Tibial nerve (tissue), 4 donors: Measurements from ENCODE around the gene FBXO38. TPM values are rescaled to one million over a fixed set of nuclear protein-coding genes. Genes with fewer than 3 reads are reported as not detected.
"Not testable (repeated sequence)": the region's sequence is repeated elsewhere in the genome, so short reads cannot be mapped to it uniquely, and the experiment has no call there.

Source experiments
- DNase-seq, 2 donors: peaks; one replicate each; pipeline ENCODE4 v3.0.0-alpha.2; 2019; ENCODE audit warnings: low spot score in 2 of 2
- H3K27ac ChIP-seq, 4 donors: fragments of 200-600 bp; sonication (generic) in 3 of 4; one replicate each; pipeline ENCODE4 v1.5.1; 2017 to 2019; ENCODE audit warnings: mild to moderate bottlenecking in 1 of 4
- H3K27me3 ChIP-seq, 2 donors: fragments of 200-600 bp; sonication (generic) in 1 of 2; one replicate each; pipeline versions ENCODE4 v1.5.1 to v1.6.0; 2017 to 2019
- H3K36me3 ChIP-seq, 3 donors: fragments of 200-600 bp; sonication (generic); one replicate each; pipeline ENCODE4 v1.5.1; 2018 to 2019
- H3K4me1 ChIP-seq, 4 donors: fragments of 200-600 bp; sonication (generic) in 3 of 4; one replicate each; pipeline ENCODE4 v1.5.1; 2017 to 2019
- H3K4me3 ChIP-seq, 4 donors: fragments of 200-600 bp; sonication (generic) in 3 of 4; one replicate each; pipeline ENCODE4 v1.5.1; 2017 to 2019; ENCODE audit warnings: mild to moderate bottlenecking in 1 of 4, moderate library complexity in 1 of 4
- H3K9me3 ChIP-seq, 4 donors: fragments of 200-600 bp; sonication (generic) in 3 of 4; one replicate each; pipeline ENCODE4 v1.5.1; 2017 to 2019
- EP300 ChIP-seq, 2 donors: sonication (generic); formaldehyde crosslinking; IDR thresholded peaks; one replicate each; pipeline ENCODE4 v1.6.1; 2017; ENCODE audit warnings: antibody characterized with exemption in 2 of 2, mild to moderate bottlenecking in 1 of 2
- POLR2A ChIP-seq, 2 donors: fragments of 450-650 bp; IDR thresholded peaks; one replicate each; pipeline ENCODE4 v1.6.1; 2017; ENCODE audit warnings: antibody characterized with exemption in 2 of 2, mild to moderate bottlenecking in 2 of 2, moderate library complexity in 2 of 2
- WGBS, 2 donors: methylation state at CpG; one replicate each; pipeline ENCODE4 v1.1.5; 2018; 5-methylcytosine and 5-hydroxymethylcytosine counted together
- total RNA-seq, 4 donors: library from RNA; depleted of rRNA; stranded (reverse); fragments of >200 nt; gene quantifications; one replicate each; pipeline ENCODE4 v1.1.0, GENCODE V29; 2016
- TF ChIP-seq, protein P1 (sequence below), 5 experiments: fragments of 200-600 bp in 3 of 5; fragments of 450-650 bp in 2 of 5; sonication (generic) in 3 of 5; IDR thresholded peaks; one replicate each; pipeline ENCODE4 v1.5.1; 2016 to 2019; ENCODE audit warnings: antibody characterized with exemption in 5 of 5, mild to moderate bottlenecking in 3 of 5, moderate library complexity in 2 of 5

FBXO38 gene
- total RNA-seq, 4 donors from 2014 or later = 55.0 to 60.7 (median 56.4) TPM

DNA sequence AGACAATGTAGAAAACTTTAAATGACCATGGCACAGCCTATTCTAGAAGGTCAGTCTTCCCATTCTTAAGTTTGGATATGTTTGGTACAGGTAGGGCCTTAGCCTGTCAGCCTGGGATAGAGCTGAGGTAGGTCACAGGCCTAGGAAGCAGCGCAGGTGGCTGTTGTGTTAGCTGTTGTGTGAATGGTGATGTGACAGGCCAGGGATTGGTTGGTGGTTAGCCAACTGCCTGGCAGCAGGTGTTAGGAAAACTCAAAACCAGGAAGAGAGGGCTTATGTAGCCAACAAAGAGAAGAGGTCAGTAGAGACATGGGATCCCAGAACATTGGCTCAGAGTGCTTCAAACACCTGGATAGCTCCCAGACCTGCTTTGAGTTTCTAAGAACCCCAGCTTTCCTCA, 84.2 kb downstream of the FBXO38 start:
- Histone ChIP-seq H3K36me3 (no peaks in the 10 kb centered on the region), H3K27me3 (no peaks in the 10 kb centered on the region), H3K4me3 (no peak overlapping the region), H3K4me1 (peaks cover 0 to 5% (median 0%) of the 10 kb centered on the region in 4 donors), H3K9me3 (no peaks in the 10 kb centered on the region), H3K27ac (no peak overlapping the region)
- no peak for DNase-seq
- TF ChIP-seq, protein P1, sequence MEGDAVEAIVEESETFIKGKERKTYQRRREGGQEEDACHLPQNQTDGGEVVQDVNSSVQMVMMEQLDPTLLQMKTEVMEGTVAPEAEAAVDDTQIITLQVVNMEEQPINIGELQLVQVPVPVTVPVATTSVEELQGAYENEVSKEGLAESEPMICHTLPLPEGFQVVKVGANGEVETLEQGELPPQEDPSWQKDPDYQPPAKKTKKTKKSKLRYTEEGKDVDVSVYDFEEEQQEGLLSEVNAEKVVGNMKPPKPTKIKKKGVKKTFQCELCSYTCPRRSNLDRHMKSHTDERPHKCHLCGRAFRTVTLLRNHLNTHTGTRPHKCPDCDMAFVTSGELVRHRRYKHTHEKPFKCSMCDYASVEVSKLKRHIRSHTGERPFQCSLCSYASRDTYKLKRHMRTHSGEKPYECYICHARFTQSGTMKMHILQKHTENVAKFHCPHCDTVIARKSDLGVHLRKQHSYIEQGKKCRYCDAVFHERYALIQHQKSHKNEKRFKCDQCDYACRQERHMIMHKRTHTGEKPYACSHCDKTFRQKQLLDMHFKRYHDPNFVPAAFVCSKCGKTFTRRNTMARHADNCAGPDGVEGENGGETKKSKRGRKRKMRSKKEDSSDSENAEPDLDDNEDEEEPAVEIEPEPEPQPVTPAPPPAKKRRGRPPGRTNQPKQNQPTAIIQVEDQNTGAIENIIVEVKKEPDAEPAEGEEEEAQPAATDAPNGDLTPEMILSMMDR (IDR thresholded peaks at IDR 0.05) = no peak
- TF ChIP-seq POLR2A (IDR thresholded peaks at IDR 0.05) (no peak), EP300 (IDR thresholded peaks at IDR 0.05) (no peak)
- 100% methylated on average over 1 of the region's 1 CpG for WGBS, 2 donors

DNA sequence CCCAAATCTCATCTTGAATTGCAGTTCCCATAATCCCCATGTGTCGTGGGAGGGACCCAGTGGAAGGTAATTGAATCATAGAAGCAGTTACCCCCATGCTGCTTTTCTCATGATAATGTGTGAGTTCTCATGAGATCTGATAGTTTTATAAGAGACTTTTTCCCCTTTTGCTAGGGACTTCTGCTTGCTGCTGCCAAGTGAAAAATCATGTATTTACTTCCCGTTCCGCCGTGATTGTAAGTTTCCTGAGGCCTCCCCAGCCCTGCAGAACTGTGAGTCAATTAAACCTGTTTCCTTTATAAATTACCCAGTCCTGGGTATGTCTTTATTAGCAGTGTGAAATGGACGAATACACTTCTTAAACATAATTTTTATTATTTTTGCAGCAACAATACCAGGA, 85.0 kb downstream of the FBXO38 start:
- H3K27ac ChIP-seq, H3K36me3 ChIP-seq, H3K4me3 ChIP-seq, DNase-seq, H3K4me1 ChIP-seq, H3K27me3 ChIP-seq, H3K9me3 ChIP-seq: not testable (repeated sequence)
- 85 to 91% methylated on average over 5 of the region's 5 CpGs for WGBS, 2 donors

DNA sequence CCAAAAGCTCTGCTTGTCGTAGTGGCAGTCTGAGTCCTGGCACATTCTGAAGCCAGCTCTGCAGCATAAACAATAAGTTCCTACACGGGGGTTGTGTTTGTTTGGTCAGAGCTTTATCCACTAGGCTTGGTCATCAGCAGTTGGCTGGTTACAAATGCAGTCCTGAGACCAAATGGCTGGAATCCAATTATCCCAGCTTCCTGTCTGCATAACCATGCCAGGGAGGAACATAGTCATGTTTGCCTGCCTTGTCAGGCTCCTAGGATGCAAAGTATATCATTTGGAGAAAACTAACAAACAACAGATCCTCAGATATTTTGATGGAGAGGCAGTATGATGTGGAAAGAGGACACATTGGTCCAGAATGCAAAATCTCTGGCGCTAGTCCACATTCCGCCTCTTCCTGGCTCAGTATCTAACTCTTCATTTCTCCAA, 85.8 kb downstream of the FBXO38 start:
- DNase-seq = no peak
- WGBS, 2 donors = 46 to 58% methylated on average over 4 of the region's 4 CpGs
- TF ChIP-seq EP300 (IDR thresholded peaks at IDR 0.05) (no peak), POLR2A (IDR thresholded peaks at IDR 0.05) (no peak)
- no peak overlapping the region for H3K4me3 ChIP-seq
- H3K27ac ChIP-seq = no peak overlapping the region
- H3K36me3 ChIP-seq = no peaks in the 10 kb centered on the region
- H3K4me1 ChIP-seq = peaks cover 0 to 5% (median 0%) of the 10 kb centered on the region in 4 donors
- H3K27me3 ChIP-seq = no peaks in the 10 kb centered on the region
- no peaks in the 10 kb centered on the region for H3K9me3 ChIP-seq

GRCh38 chr5:148471379-148471778, 87.6 kb downstream of the FBXO38 start:
- TF ChIP-seq EP300 (IDR thresholded peaks at IDR 0.05) = no peak
- TF ChIP-seq POLR2A (IDR thresholded peaks at IDR 0.05) = no peak
- TF ChIP-seq, protein P1 (IDR thresholded peaks at IDR 0.05) = no peak

DNA sequence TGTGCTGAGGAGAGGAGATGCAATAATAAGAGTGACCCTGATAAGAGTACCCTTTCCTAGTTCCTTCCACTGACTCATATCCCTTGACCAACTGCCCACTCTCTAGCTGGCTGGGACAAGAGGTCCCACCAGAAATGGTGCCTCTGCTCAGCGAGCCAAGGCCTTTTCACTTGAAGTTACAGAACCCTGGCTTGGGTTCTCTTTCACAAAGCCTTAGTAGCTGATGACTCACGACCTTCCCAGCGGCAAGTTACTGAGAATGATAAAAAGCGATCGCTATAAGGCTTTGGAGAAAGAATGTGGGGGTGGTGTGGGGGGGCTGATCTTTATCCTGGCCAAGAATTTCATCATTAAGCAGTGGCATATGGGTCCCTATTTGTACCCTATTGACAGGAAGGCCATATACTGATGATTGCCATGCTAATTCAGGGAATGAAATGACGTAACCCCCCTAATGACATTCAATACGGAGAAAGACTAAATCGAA, 90.3 kb downstream of the FBXO38 start:
- no peaks in the 10 kb centered on the region for H3K27me3 ChIP-seq
- no peaks in the 10 kb centered on the region for H3K9me3 ChIP-seq
- no peak for TF ChIP-seq POLR2A (IDR thresholded peaks at IDR 0.05)
- TF ChIP-seq, protein P1 (IDR thresholded peaks at IDR 0.05) = no peak
- TF ChIP-seq EP300 (IDR thresholded peaks at IDR 0.05) = no peak
- H3K36me3 ChIP-seq = no peaks in the 10 kb centered on the region
- no peak overlapping the region for H3K4me3 ChIP-seq
- H3K27ac ChIP-seq = no peak overlapping the region
- WGBS, 2 donors = 85 to 93% methylated on average over 8 of the region's 8 CpGs
- no peaks in the 10 kb centered on the region for H3K4me1 ChIP-seq
- no peak for DNase-seq

More at GRCh38 chr5:148471379-148471778, 87.6 kb downstream of the FBXO38 start:
- DNase-seq = no peak
- no peaks in the 10 kb centered on the region for H3K27me3 ChIP-seq
- no peaks in the 10 kb centered on the region for H3K36me3 ChIP-seq
- no peaks in the 10 kb centered on the region for H3K9me3 ChIP-seq
- H3K4me1 ChIP-seq = no peaks in the 10 kb centered on the region
- H3K27ac ChIP-seq = no peak overlapping the region
- H3K4me3 ChIP-seq = no peak overlapping the region
- WGBS, 2 donors = 52 to 61% methylated on average over 2 of the region's 2 CpGs

DNA sequence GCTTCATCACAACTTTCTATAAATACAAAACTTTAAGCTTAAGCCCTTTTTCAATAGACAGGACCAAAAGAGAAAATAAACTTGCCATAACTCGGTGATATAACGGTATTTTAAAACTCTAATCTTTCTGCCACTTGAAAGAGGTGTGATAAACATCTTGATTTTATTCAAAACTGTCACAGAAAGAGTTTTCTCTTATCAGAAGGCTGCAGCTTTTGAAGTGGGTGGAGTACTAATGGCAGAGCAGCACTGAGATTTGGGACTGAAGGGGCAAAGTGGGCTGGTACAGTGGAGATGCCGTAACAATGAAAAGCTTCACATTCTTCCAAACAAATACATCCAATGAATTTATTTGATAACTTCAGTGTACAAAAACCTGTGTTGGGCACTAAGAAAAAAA, 92.5 kb downstream of the FBXO38 start:
- Histone ChIP-seq H3K4me1 (no peaks in the 10 kb centered on the region), H3K9me3 (no peaks in the 10 kb centered on the region), H3K4me3 (no peak overlapping the region), H3K36me3 (no peaks in the 10 kb centered on the region), H3K27ac (no peak overlapping the region), H3K27me3 (no peaks in the 10 kb centered on the region)
- WGBS, 2 donors = 79 to 88% methylated on average over 3 of the region's 3 CpGs
- no peak for TF ChIP-seq POLR2A (IDR thresholded peaks at IDR 0.05)
- TF ChIP-seq, protein P1 (IDR thresholded peaks at IDR 0.05) = no peak
- no peak for TF ChIP-seq EP300 (IDR thresholded peaks at IDR 0.05)
- DNase-seq = no peak
